HG03457 (cell line): ENCODE results near the gene PRAMEF1.
"Not testable (repeated sequence)": the region's sequence is repeated elsewhere in the genome, so short reads cannot be mapped to it uniquely, and the experiment has no call there.

Experiments
- ATAC-seq: cut with Tn5 transposase; IDR thresholded peaks from one replicate; pipeline ENCODE4 v1.9.1; 2021; ENCODE audit warnings: moderate number of reproducible peaks; ENCODE audit not compliant: unreplicated experiment

The PRAMEF1 gene, protein sequence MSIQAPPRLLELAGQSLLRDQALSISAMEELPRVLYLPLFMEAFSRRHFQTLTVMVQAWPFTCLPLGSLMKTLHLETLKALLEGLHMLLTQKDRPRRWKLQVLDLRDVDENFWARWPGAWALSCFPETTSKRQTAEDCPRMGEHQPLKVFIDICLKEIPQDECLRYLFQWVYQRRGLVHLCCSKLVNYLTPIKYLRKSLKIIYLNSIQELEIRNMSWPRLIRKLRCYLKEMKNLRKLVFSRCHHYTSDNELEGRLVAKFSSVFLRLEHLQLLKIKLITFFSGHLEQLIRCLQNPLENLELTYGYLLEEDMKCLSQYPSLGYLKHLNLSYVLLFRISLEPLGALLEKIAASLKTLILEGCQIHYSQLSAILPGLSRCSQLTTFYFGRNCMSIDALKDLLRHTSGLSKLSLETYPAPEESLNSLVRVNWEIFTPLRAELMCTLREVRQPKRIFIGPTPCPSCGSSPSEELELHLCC

DNA sequence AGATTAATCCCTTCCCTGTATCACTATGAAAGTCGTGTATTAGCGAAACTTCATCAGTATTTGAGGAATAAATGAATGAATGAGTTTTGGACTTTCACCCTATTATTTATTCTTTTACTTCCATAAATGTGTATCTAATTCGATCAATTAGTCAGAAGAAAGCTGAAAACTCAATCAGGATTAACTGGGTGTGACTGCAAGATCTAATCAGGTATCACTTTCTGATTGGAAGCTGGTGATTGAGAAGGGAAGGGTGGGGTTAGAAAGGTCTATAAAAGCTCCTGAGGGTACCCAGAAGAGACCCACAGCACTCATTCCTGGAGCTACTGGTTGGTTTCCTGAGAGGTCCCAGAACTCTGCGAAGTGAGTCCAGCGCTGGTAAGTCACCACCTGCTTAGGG lies at the start of gene PRAMEF1:
Gene PRAMEF1, plus strand, starts transcription at position 301 of the 400 bp plus-strand sequence. CDS start 1,831 bp downstream, outside the sequence.
- ATAC-seq, result not testable (repeated sequence)

DNA sequence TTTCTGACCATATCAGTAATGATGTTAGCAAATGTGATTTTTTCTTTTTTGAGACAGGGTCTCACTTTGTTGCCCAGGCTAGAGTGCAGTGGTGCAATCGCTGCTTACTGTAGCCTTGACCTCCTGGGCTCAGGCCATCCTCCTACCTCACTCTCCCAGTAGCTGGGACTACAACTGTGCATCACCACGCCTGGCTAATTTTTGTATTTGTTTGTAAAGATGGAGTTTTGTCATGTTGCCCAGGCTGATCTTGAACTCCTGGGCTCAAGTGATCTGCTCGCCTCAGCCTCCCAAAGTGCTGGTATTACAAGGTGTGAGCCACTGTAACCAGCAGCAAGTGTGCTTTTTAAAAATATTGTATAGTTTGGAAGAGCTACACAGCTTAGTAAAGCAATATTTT lies 49.3 kb upstream of the PRAMEF1 start:
- ATAC-seq, result no peak

DNA sequence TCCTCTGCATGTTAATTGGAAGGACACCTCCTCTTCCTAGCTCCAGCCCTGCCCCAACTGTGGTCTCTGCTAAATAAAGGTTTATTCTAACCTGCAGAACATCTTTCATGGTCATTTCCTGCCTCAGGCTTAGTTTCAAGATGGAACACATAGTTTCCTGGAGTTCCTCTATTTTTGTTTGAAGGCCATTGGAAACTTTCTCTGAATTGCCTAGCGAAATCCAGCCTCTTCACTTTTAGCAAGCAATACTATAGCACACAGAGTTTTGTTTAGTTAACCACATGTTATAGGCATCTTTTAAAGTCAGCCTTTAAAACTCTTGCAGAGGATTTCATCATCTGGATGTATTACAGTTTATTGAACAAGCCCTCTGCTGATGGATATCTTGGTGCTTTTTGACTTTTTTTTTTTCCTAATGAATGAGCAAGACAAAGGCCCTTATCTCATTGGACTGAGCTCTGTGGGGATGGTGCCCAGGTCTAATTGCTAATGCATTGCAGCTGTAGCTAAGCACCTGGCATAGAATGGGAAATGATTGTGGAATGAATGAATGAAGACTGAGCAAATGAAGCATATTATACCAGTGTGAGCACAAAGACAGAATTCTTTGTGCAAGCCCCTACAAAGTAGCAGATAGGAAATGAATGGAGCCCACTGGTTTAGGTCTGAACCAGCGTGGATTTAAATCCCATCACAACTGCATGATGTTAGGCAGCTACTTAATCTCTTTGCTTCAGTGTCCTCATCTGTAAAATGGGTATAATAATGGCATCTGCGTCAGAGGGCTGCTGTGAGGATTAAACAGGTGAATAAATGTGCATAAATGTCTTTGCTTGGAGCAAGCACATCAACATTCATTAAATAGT lies 45.8 kb upstream of the PRAMEF1 start:
- ATAC-seq, result no peak

DNA sequence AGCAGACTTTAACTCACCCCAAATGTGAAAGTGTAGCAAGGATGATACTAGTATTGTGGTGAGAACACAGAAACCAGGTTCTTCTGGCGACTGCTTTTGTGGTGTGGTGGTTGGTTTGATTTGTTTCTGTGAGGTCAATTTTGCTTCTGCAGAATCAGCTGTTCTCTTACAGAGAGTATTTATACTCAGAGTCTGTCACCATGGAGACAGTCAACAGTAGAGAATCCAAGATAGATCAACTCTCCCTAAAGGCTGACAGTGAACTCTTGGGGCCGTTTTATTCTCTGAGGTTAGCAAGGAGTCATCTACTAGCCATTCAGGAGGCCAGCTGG lies 45.2 kb upstream of the PRAMEF1 start, which contains the start of gene CFAP107:
Gene CFAP107, plus strand, starts transcription at position 209 of the 332 bp plus-strand sequence. CDS start 231 bp downstream, outside the sequence.
- no peak for ATAC-seq

DNA sequence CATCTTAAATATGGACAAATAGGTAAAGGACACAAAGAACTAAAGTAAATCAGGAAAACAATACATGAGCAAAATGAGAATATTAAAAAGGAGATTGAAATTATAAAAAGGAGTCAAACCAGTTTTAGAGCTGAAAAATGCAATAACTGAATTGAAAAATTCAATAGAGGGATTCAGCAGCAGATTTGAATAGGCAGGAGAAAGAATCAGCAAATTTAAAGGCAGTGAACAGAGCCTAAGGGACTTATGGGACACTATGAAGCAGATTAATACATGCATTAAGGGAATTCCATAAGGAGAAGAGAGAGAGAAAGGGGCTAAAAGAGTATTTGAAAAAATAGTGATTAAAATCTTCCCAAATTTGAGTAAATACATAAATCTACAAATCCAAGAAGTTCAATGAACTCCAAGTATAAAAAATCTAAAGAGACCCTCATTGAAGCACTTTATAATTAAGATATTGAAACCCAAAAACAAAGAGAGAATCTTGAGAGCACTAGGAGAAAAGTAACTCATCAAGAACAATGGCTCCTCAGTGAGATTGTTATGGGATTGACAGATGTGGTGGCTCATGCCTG lies 42.3 kb upstream of the PRAMEF1 start:
- no peak for ATAC-seq

DNA sequence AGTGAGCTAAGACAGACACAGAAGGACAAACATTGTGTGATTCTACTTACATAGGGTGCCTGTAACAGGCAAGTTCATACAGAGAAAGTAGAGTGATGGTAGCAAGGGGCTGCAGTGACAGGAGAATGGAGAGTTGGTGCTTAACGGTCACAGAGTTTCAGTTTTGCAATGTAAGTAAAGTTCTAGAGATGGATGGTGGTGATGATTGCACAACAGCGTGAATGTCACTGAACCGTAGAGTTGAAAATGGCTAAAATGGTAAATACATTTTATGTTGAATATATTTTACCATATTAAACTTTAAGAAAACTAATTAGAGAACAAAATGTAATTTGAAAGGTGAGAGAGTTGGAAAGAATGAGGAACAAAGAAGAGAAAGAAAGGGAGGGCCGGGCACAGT lies 36.5 kb upstream of the PRAMEF1 start:
- no peak for ATAC-seq

DNA sequence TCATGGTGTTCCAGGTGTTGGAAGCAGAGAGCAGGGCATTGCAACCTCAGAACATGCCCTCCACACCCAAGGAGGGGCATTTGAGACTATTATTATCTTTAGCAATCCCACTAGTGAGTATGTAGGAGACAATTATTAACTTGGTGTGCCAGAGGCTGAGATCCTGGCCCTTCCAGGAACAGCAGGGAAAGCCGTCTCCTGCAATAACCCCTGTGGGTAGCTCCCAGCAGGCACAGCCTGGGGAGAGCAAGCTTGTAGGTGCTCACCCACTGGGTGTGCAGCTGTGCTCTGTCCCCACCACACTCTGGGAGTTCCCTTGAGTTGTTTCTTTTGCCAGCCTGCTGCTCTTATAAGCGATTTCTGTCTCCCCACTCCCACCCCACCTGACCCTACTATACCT lies 34.9 kb upstream of the PRAMEF1 start:
- ATAC-seq, result no peak

DNA sequence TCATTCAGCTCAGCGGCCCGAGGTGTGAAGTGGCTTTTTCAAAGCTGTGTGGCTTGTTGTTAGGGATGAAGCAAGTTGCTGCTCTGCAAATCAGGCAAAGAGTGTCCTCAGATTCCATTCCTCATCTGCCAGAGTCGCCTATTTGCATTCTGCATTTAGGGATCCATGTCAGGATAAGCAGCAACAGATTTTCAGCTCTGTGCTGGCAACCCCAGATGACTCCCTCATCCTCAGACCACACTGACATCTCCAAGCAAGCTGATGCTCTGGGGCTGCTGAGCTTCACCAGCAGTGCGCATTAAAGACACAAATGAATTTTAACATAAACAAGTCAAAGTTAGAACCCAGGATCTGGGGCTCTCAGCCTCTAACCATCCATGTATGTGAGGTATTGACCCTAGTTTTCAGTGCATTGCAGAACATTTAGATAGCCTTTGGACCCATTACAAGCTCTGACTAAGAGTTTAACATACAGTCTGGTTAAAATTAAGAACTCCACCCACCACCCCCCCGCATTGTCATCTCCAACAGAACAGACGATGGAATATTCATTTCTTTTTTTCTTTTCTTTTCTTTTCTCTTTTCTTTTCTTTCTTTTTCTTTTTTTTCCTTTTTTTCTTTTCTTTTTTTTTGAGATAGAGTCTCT lies 34.3 kb upstream of the PRAMEF1 start:
- ATAC-seq, result no peak

DNA sequence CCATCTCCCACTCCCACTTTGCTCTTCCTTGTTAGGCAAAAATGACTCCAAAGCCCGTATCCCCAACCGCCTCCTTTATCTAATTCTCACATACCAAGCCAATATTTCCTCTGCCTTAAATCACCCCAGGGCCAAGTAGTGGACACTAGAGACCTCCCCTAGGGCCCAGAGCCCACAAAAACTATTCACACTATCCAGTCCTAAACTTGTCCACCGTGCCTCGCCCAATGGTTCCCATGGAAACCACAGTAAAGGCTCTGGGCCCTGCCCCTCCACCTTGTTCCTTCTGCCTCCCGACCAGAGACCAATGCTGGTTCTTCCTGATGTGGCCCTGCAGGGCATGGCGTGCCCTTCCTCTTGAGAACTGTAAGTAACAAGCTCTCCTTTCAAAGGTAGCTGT lies 33.4 kb upstream of the PRAMEF1 start:
- ATAC-seq, result no peak

- no peak for ATAC-seq
Measured at GRCh38 chr1:12760256-12760795, 30.9 kb upstream of the PRAMEF1 start.

DNA sequence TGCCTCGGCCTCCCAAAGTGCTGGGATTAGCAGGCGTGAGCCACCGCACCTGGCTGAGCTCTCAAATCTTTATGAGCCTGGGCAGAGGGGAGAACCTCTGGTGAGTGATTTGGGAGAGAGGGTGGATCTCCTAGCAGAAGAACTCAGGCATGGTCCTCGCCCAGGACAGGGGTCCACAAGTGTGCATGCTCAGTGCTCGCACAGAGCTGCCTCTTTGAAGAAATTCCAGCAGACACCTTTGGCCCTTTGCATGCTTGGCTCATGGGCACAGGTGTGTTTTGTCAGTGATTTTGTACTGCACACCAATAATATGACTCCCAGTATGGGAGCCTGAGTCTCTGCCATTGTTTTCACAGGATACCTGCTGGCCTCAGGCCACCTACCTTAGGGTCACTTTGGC lies 29.4 kb upstream of the PRAMEF1 start:
- ATAC-seq, result no peak

- no peak for ATAC-seq
Measured at GRCh38 chr1:12762766-12763165, 28.4 kb upstream of the PRAMEF1 start.

DNA sequence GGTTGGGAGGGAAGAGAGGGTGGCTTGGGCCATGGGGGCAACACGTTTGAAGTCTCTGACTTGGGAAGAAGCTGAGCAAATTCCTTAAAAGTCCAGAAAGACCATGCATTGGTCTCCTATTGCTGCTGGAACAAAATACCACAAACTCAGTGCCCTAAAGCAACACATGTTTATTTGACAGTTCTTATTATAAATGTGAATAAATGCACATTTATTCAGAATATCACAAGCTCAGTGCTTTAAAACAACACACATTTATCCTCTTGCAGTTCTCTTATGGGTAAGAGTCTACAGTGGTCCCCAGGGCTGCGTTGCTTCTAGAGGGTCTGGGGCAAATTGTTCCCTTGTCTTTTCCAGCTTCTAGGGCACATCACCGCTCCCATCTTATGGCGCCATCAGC lies 27.7 kb upstream of the PRAMEF1 start:
- ATAC-seq, result no peak

DNA sequence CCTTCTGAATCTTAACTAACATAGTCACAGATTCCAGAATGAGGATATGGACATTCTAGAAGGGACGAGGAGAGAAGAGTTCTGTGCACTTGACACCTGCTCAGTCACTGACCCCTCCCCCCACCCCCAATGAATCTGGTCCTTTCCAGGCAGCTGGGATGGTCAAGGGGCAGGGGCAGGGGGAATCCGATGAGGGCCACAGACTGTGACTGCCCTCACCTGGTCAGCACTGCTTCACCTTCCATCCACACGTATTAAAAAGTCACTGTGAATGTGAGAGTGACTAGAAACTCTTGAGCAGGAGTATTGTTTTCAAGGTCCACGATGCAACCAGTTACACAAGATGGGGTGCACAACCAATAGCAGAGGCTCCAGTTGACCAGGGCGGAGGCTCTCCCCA lies 27.2 kb upstream of the PRAMEF1 start:
- no peak for ATAC-seq

DNA sequence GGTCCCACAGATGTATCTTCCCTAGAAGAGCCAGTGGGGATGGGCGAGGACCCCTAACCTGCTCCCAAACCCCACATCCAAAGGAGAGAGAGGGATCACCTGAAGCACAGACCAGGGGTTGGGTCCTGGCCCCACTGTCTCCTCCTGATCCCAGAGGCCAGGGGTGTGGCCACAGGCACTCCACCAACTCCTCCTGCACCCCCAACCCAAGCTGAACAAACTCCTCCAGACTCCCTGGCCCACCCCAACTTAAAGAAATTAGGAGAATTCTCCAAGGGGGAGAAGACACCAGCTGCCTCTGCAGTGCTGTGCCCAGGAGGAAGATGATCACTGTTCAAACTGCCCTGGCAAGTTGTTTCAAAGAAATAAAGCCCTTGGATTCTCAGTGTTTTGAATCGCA lies 22.2 kb upstream of the PRAMEF1 start:
- ATAC-seq, result no peak

- ATAC-seq, result no peak
Measured at GRCh38 chr1:12769976-12770505, 21.2 kb upstream of the PRAMEF1 start.

DNA sequence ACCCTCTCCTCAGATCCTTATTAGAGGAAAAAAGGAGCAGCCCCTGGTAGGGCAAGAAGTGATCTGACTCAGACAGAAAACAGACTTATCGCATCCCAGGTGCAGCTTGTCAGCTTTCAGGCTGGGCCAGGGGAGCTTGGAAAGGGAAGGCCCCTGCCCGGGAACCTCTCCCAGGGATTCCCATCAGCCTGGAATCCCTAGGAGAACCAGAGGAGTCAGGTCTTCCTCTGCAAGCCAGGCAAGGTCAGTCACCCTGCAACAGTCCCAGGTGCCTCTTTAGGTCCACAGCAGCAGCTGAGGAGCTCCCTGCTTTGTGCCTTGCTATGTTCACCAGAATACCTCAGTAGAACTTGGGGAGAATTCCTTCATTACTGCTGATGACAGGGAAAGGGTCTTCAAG lies 20.6 kb upstream of the PRAMEF1 start:
- no peak for ATAC-seq

- no peak for ATAC-seq
Measured at GRCh38 chr1:12771186-12771585, 20.0 kb upstream of the PRAMEF1 start.

- no peak for ATAC-seq
Measured at GRCh38 chr1:12772520-12772919, 18.7 kb upstream of the PRAMEF1 start.

DNA sequence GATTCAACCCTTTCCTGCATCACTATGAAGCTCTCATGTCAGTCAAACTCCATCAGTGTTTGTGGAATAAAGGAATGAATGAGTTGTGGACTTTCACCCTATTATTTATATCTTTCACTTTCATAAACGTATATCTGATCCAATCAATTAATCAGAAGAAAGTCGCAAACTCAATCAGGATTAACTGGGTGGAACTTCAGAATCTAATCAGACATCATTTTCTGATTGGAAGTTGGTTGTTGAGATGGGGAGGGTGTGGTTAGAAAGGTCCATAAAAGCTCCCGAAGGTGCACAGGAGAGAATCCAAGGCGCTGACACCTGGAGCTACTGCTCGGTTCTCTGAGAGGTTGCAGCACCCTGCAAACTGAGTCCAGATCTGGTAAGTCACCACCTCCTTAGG lies 17.8 kb upstream of the PRAMEF1 start, which contains the start of gene PRAMEF12:
Gene PRAMEF12, plus strand, starts transcription at position 301 of the 400 bp plus-strand sequence. CDS start 1,130 bp downstream, outside the sequence.
- no peak for ATAC-seq
